Epithelial cell of umbilical artery (primary cell): ENCODE results near the gene CCM2. TPM values are rescaled to one million over a fixed set of nuclear protein-coding genes. Genes with fewer than 3 reads are reported as not detected.

ENCODE experiments used
- total RNA-seq: library from RNA; depleted of rRNA; stranded (reverse); fragments of >200 nt; gene quantifications from 2 replicates; pipeline ENCODE4 v1.2.3, GENCODE V29; 2014

The CCM2 gene
- total RNA-seq: 63.1 and 65.6 TPM in 2 replicates

DNA sequence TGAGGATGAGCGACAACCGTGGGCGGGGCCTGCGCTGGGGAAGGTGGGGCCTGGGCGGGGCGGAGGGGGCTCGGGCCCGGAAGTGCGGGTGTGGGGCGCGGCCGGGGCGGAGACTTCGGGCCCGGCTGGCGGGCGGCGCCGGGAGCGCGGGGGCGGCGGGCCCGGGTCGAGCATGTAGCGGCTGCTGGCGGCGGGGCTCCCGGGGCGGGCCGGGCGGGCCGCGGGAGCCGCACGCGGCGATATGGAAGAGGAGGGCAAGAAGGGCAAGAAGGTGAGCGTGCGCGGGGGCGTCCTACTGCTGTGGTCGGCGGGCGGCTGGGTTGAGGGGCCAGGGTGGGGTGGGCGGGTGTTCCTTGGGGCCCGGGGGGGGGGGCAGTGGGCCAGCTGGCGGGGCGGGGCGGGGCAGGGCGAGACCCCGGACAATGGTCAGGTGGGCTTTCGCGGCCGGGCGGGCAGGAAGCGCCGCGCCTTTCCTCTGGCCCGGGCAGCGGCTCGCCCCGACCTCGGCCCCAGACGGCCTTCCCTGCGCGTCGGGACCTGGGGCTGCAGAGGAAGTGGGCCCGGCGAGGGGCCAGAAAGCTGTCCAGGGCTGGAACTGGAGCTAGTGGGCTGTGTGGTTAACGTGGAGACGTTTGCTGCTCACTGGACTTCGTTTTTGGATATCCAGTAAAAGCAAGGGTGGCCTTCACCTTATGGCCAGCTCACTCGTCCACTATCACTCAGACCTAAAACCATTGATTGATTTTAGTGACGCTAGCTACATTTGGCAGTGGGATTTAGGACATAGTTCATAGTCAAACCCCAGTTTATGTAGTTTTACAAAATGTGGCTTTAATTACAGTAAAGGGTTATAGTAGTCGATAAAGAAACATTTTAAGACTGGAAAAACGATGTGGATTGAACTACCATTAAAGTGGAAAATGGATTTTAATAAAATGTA lies at the start of gene CCM2:
Gene CCM2 (plus strand): TSS at position 109 of the 940 bp plus-strand sequence. CDS start 133 bp downstream, at position 242.

DNA sequence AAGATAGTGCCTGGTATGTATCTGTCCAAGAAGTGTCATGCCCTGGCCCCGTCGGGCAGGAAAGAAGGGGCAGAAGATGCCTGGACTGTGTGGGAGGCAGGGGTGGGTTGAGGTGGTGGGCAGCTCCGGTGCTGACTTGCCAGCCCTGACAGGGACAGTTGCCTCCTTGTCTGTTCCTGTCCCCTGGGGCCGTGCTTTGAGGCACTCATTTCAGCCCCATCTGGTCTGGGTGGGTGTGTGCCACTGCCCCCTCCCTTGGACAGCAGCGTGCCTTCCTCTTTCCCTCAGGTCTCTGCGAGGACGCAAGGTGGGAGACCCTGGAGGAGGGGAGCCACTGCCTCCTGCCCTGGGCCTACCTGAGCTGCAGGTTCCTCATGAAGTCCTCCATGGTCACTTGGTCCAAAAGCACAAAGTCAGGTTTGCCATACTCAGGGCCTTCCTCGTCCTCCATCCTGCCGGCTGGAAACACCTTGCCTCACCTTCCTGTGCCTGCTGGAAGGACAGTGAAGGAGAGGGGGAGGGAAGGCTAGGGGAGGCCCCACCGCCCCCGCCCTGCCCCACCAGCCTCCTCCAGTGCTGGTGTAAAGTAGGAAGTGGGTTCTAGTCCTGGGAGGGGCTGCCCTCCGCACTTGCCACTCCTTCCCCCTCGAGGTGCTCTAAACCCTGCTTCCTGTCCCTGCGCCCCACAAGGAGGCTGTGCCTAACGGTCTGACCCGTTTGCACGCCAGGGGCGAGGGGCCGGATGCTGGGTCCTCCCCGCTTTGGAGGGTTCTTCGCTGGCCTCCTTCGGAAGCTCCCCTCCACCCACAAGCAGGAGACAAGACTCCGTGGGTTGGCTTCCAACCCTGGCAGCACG lies 21.3 kb upstream of the CCM2 start, which contains the start of gene MYO1G:
Gene MYO1G (minus strand): TSS at position 505 of the 856 bp plus-strand sequence. CDS start 54 bp downstream, at position 451.

DNA sequence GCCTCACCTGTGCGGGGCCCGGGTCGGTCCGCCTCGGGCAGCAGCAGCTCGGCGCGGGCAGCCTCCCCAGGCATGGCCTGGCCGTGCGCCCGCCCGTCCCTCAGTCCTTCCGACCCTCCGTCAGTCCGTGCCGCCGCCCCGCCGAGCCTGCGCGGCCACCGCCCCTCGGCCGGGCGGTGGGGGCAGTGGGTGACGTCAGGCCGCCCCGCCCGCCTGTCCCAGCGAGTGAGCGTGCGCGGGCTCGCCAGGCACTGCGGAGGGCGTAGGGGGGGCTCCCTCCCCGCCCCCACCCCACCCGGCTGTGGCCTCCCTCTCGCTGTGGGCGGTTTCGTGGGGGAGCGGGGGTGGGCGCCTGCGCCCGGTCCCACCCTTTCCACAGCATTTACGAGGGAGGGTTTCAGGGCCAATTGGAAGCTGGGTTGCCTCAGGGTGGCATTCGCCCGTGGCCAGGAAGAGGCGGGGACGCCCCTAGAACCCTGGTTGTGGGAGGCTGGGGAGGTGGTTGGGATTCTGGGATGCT lies 88.9 kb downstream of the CCM2 start, which contains the start of gene NACAD:
Gene NACAD (minus strand): TSS at position 149 of the 520 bp plus-strand sequence. CDS start 75 bp downstream, at position 74.

DNA sequence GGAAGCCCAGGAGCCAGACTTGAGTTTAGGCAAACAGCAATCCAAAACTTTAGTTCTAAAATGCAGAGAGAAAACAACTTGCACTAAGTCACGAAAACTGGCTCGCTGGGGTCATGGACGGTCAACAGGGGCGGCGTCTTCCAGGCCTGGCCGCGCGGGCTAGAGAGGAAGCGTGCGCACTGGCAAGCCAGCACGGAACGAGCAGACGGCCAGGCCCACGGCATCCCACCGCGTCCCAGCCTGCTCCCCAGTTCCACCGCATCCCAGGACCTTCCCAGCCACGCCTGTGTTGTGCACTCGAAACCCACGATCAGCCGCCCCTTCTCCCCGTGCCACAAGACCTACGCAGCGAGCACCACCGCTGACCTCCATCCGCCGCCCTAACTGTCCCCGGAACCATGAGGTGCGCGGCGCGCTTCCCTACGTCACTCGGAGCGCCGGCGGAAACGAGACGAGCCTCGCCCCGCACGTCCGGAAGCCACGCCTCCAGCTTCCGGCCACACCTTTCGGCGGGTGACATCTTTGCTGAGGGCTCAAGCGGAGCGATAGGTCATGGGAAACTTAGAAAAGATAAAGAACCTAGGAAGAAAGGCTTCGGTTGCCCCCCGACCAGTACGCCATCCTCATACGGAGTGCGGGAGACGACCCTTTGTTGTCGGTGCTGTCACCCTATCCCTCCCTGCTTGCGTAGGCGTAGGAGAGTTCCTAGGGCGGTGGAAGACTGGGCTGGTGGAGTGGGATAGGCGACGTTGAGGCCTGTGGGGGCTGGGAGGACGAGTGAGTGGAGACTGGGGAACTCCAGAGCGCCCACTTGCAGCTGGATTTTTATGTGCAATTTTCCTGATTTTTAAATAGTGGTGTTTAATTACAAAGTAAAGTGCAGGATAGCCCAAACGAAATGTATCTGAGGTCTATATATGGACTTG lies 111.6 kb downstream of the CCM2 start, which contains the start of gene TBRG4:
Gene TBRG4 (minus strand): TSS at position 400 of the 926 bp plus-strand sequence. CDS start 2,460 bp downstream, outside the sequence.

Other genes with a start within 250 kb of the CCM2 start
- 3,439 and 4,627 TPM in 2 replicates for gene PPIA, start 203.5 kb upstream of the CCM2 start, total RNA-seq
- gene H2AZ2, start 152.1 kb upstream of the CCM2 start, total RNA-seq: 211 and 346 TPM in 2 replicates
- gene PURB, start 114.7 kb upstream of the CCM2 start, total RNA-seq: 16.3 and 17.5 TPM in 2 replicates
- 0.15 and 0.32 TPM in 2 replicates for gene MYO1G, start 21.2 kb upstream of the CCM2 start, total RNA-seq
- gene NACAD, start 88.8 kb downstream of the CCM2 start, total RNA-seq: under 0.01 and 0.32 TPM in 2 replicates
- gene TBRG4, start 111.5 kb downstream of the CCM2 start, total RNA-seq: 69.3 and 82.8 TPM in 2 replicates
- not detected in 2 replicates for gene RAMP3, start 157.6 kb downstream of the CCM2 start, total RNA-seq